GM19035 (cell line): Measurements from ENCODE around the gene PSMD3.
"Not testable (repeated sequence)": the region's sequence is repeated elsewhere in the genome, so short reads cannot be mapped to it uniquely, and the experiment has no call there.

Source experiments
- ATAC-seq: cut with Tn5 transposase; IDR thresholded peaks from one replicate; pipeline ENCODE4 v1.9.1; 2021; ENCODE audit not compliant: unreplicated experiment

The PSMD3 gene

GRCh38 chr17:39980351-39981206 lies at the start of gene PSMD3:
TSS of gene PSMD3 (plus strand) at chr17:39980807. CDS start at chr17:39980971, 164 bp downstream.
- peak; percentile 91 for ATAC-seq

DNA sequence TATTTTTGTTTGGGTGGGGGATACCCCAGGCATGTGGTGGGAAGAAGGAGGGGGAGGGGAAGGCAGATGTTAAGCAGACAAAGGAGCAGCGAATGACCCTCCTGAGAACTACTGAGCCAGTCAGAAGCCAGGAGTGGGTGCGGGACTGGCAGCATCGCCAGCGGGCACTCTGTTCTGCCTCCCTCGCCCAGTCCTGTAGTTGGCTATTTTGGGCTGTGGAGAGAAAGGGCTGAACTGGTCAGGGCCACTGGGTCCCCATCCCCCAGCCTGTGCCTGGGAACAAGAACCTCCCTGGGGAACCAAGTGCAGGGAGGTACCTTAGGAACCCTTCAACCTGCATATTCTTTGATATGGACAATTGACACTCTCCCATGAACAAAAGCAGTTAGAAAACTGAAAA lies 46.7 kb upstream of the PSMD3 start:
- ATAC-seq = no peak

- no peak for ATAC-seq
Observed at GRCh38 chr17:39934324-39934723, 46.3 kb upstream of the PSMD3 start.

DNA sequence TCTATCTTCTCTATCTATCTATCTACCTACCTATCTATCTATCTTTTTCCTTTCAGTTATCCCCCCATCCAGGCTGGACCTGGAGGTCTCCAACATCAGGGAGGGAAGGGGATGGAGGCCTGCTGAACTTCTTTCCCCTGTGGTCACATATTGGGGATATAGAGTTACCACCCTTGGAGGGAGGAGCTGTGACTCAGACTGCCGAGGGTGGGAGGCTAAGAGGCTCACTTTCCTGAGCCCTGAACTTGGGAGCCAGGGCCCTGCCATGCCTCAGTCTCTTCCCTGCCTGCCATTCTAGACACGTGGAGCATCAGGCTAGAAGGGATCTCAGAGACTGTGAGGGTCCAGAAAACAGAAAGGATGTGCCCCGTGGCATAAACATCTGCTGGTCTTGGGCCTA lies 44.7 kb upstream of the PSMD3 start:
- no peak for ATAC-seq

DNA sequence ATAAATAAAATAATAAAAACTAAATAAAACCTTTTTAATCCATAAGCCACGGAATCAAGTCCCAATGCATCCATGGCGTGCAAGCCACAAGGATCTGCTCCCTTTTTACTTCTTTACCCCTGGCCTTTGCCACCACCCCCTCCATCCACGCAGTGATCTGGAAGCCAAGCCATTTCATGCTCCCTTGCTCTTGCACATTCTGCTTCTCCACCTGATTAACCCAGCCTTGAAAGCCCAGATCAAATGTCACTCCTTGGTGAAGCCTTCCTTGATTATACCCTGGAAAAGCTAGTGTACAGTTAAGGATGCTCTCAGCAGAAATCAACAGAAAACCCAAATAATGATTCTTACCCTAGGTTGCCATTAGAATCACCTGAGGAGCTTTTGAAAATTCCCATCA lies 43.2 kb upstream of the PSMD3 start:
- no peak for ATAC-seq

DNA sequence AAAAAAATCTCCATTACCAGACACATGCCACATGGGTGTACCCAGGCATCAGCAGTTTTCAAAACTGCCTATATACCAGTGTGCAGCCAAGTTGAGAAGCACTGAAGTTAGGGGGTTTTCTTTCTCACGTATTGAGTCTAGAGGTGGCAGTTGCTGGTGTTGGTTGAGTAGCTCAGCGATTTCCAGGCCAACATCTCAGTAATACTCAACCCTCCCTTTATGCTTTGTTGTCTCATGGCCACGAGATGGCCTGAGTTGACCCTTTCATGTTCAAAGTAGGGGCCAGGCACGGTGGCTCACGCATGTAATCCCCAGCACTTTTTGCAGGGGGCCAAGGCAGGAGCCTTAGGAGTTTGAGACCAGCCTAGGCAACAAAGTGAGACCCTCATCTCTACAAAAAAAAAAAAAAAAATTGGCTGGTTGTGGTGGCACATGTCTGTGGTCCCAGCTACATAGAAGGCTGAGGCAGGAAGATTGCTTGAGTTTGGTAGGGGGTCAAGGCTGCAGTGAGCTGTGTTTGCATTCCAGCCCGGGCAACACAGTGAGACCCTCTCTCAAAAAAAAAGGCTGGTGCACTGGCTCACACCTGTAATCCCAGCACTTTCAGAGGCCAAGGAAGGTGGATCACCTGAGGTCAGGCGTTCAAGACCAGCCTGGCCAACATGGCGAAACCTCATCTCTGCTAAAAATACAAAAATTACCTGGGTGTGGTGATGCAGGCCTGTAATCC lies 42.3 kb upstream of the PSMD3 start:
- no peak for ATAC-seq

DNA sequence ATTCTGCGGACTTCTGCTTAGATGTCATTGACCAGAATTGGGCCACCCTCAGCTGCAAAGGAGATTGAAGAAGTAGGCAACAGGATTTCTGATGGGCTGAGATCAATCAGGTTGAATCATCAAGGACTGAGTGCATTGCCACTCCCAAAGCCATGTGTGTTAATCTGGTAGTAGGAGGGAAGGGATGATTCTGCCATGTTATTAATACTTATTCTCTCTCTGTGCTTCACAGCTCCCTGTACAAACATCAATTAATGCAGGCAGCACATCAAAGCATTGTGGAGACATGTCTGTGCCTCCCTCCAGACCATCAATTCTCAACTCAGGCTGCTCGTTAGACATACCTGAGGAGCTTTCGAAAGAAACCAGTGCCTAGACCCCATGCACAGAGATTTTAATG lies 41.5 kb upstream of the PSMD3 start:
- no peak for ATAC-seq

- no peak for ATAC-seq
Observed at GRCh38 chr17:39939588-39940419, 40.8 kb upstream of the PSMD3 start.

DNA sequence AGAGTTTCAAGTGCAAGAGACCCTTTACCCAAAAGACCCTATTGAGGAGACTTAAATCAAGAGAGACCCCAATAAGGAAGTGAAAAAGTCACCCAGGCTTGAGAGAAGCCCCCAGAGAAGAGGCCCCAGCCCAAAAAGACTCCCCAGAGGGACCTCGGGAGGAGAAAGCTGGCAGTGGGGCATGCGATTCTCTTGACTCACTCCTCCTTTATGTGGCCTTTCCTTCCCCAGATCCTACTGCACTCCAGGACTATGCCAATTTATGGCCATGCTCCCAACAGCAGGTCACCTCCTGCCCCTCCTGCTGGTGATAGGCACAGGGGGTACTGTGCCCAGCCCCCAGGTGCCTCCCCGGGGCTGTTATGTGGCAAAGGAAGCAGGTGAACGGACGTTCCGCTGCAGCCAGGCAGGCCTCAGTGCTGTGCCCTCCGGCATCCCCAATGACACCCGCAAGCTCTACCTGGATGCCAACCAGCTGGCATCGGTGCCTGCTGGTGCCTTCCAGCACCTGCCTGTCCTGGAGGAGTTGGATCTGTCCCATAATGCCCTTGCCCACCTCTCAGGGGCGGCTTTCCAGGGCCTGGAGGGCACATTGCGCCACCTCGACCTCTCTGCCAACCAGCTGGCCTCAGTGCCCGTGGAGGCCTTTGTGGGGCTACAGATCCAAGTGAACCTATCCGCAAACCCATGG lies 36.8 kb upstream of the PSMD3 start:
- no peak for ATAC-seq

- ATAC-seq = no peak
Observed at GRCh38 chr17:39944393-39944711, 36.3 kb upstream of the PSMD3 start.

GRCh38 chr17:39946551-39947330 lies 33.9 kb upstream of the PSMD3 start:
- no peak for ATAC-seq

DNA sequence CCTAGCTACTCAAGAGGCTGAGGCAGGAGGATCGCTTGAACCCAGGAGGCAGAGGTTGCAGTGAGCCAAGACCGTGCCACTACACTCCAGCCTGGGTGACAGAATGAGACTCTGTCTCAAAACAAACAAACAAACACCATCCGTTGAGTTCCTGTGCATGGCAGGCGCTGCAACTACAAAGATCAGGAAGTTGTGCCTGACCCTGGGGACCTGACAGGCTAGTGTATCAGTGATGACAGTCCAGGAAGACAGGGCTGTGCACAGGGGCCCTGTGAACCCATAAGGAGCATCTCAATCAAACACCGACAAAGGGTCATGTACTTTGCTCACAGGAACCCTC lies 32.1 kb upstream of the PSMD3 start:
- not testable (repeated sequence) for ATAC-seq

DNA sequence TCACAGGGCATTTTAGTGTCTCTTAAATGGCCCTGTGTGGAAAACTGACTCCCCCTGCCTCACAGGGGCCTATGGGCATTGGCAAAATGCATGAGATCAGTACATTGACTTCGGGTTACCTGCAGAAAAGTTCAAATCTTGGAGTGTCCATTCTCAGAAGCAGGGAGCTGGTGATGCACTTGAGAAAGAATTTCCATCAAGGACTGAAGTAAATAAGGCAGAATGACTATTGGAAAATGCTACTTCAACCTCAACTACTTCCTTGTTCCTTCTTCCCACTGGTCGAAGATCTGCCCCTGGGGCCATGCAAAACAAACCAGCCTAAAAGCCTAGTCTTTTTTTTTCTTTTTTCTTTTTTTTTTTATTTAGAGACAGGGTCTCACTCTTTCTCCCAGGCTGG lies 31.6 kb upstream of the PSMD3 start:
- no peak for ATAC-seq

- no peak for ATAC-seq
Observed at GRCh38 chr17:39950871-39951348, 29.7 kb upstream of the PSMD3 start.

- ATAC-seq = no peak
Observed at GRCh38 chr17:39951924-39952679, 28.5 kb upstream of the PSMD3 start.

- ATAC-seq = peak; percentile 62
Observed at GRCh38 chr17:39952680-39953470, 27.7 kb upstream of the PSMD3 start.

GRCh38 chr17:39953471-39953888 lies 27.1 kb upstream of the PSMD3 start:
- ATAC-seq = no peak

GRCh38 chr17:39954876-39955275 lies 25.7 kb upstream of the PSMD3 start:
- ATAC-seq = no peak
